UCSD-AML1 (cell line): ENCODE data around the gene TRIM62.

ENCODE experiments used
- DNase-seq: peaks from one replicate; lab custom pipeline; 2025; ENCODE audit not compliant: unreplicated experiment; lab: John Stamatoyannopoulos, UW

TRIM62 gene

GRCh38 chr1:33181921-33182341 lies at the start of gene TRIM62:
Gene TRIM62 (minus strand): TSS chr1:33182043. CDS start chr1:33181432, 611 bp downstream.
- DNase-seq = peak; percentile 86

GRCh38 chr1:33231166-33231565 lies 49.3 kb upstream of the TRIM62 start:
- no peak for DNase-seq

- no peak for DNase-seq
Observed at GRCh38 chr1:33228935-33229487, 47.2 kb upstream of the TRIM62 start.

GRCh38 chr1:33225586-33225985 lies 43.7 kb upstream of the TRIM62 start:
- DNase-seq = no peak

GRCh38 chr1:33224166-33224707 lies 42.4 kb upstream of the TRIM62 start:
- DNase-seq = no peak

- DNase-seq = no peak
Observed at GRCh38 chr1:33222381-33222780, 40.5 kb upstream of the TRIM62 start.

GRCh38 chr1:33221385-33221758 lies 39.5 kb upstream of the TRIM62 start:
- no peak for DNase-seq

GRCh38 chr1:33220676-33221384 lies 39.0 kb upstream of the TRIM62 start:
- no peak for DNase-seq

GRCh38 chr1:33219886-33220661 lies 38.2 kb upstream of the TRIM62 start:
- DNase-seq = no peak

- no peak for DNase-seq
Observed at GRCh38 chr1:33211972-33212371, 30.1 kb upstream of the TRIM62 start.

GRCh38 chr1:33206340-33206739 lies 24.5 kb upstream of the TRIM62 start:
- no peak for DNase-seq

- no peak for DNase-seq
Observed at GRCh38 chr1:33195556-33195955, 13.7 kb upstream of the TRIM62 start.

- DNase-seq = no peak
Observed at GRCh38 chr1:33191731-33192275, 10.0 kb upstream of the TRIM62 start.

- DNase-seq = no peak
Observed at GRCh38 chr1:33190701-33191100, 8.9 kb upstream of the TRIM62 start.

- no peak for DNase-seq
Observed at GRCh38 chr1:33188572-33189275, 6.9 kb upstream of the TRIM62 start.

GRCh38 chr1:33186936-33187335 lies 5.1 kb upstream of the TRIM62 start:
- no peak for DNase-seq

GRCh38 chr1:33185541-33185940 lies 3.7 kb upstream of the TRIM62 start:
- no peak for DNase-seq

- no peak for DNase-seq
Observed at GRCh38 chr1:33183306-33183705, 1.5 kb upstream of the TRIM62 start.

- DNase-seq = no peak
Observed at GRCh38 chr1:33182896-33183295, 1.1 kb upstream of the TRIM62 start.

- DNase-seq = no peak
Observed at GRCh38 chr1:33182401-33182841, 578 bp upstream of the TRIM62 start.
